Tibial nerve (tissue), 4 donors: ENCODE measurements around the gene LYSMD1. TPM values are rescaled to one million over a fixed set of nuclear protein-coding genes. Genes with fewer than 3 reads are reported as not detected.

Experiments
- DNase-seq, 2 donors: peaks; one replicate each; pipeline ENCODE4 v3.0.0-alpha.2; 2019; ENCODE audit warnings: low spot score in 2 of 2
- H3K27ac ChIP-seq, 4 donors: fragments of 200-600 bp; sonication (generic) in 3 of 4; one replicate each; pipeline ENCODE4 v1.5.1; 2017 to 2019; ENCODE audit warnings: mild to moderate bottlenecking in 1 of 4
- H3K27me3 ChIP-seq, 2 donors: fragments of 200-600 bp; sonication (generic) in 1 of 2; one replicate each; pipeline versions ENCODE4 v1.5.1 to v1.6.0; 2017 to 2019
- H3K36me3 ChIP-seq, 3 donors: fragments of 200-600 bp; sonication (generic); one replicate each; pipeline ENCODE4 v1.5.1; 2018 to 2019
- H3K4me1 ChIP-seq, 4 donors: fragments of 200-600 bp; sonication (generic) in 3 of 4; one replicate each; pipeline ENCODE4 v1.5.1; 2017 to 2019
- H3K4me3 ChIP-seq, 4 donors: fragments of 200-600 bp; sonication (generic) in 3 of 4; one replicate each; pipeline ENCODE4 v1.5.1; 2017 to 2019; ENCODE audit warnings: mild to moderate bottlenecking in 1 of 4, moderate library complexity in 1 of 4
- H3K9me3 ChIP-seq, 4 donors: fragments of 200-600 bp; sonication (generic) in 3 of 4; one replicate each; pipeline ENCODE4 v1.5.1; 2017 to 2019
- EP300 ChIP-seq, 2 donors: sonication (generic); formaldehyde crosslinking; IDR thresholded peaks; one replicate each; pipeline ENCODE4 v1.6.1; 2017; ENCODE audit warnings: antibody characterized with exemption in 2 of 2, mild to moderate bottlenecking in 1 of 2
- POLR2A ChIP-seq, 2 donors: fragments of 450-650 bp; IDR thresholded peaks; one replicate each; pipeline ENCODE4 v1.6.1; 2017; ENCODE audit warnings: antibody characterized with exemption in 2 of 2, mild to moderate bottlenecking in 2 of 2, moderate library complexity in 2 of 2
- WGBS, 2 donors: methylation state at CpG; one replicate each; pipeline ENCODE4 v1.1.5; 2018; 5-methylcytosine and 5-hydroxymethylcytosine counted together
- total RNA-seq, 4 donors: library from RNA; depleted of rRNA; stranded (reverse); fragments of >200 nt; gene quantifications; one replicate each; pipeline ENCODE4 v1.1.0, GENCODE V29; 2016
- TF ChIP-seq, protein P1 (sequence below), 5 experiments: fragments of 200-600 bp in 3 of 5; fragments of 450-650 bp in 2 of 5; sonication (generic) in 3 of 5; IDR thresholded peaks; one replicate each; pipeline ENCODE4 v1.5.1; 2016 to 2019; ENCODE audit warnings: antibody characterized with exemption in 5 of 5, mild to moderate bottlenecking in 3 of 5, moderate library complexity in 2 of 5

Gene LYSMD1
- total RNA-seq, 4 donors from 2014 or later, result 10.1 to 16.5 (median 13.8) TPM

DNA sequence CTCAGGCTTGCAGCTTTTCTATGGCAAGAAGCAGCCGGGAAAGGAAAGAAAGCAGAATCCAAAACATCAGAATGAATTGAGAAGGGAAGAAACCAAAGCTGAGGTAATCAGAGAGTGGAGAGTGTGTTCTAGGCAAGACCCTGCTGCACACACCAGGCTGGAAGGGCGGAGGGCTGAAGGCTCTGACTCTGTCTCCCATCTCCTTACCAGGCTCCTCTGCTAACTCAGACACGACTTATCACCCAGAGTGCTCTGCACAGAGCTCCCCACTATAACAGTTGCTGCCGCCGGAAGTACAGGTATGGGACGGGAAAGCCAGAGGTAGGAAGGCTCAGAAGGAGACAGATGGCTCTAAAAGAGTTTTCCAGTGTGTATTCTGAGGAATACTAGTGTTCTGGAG is 1.4 kb upstream of the LYSMD1 start:
- Histone ChIP-seq H3K9me3 (no peaks in the 10 kb centered on the region), H3K27me3 (no peaks in the 10 kb centered on the region), H3K4me1 (peaks cover 5 to 43% (median 18%) of the 10 kb centered on the region in 4 donors), H3K27ac (no peak overlapping the region), H3K36me3 (peaks cover 0 to 52% (median 0%) of the 10 kb centered on the region in 3 donors), H3K4me3 (peak overlapping the region in 1 of 4 donors; percentile 79)
- no peak for TF ChIP-seq POLR2A (IDR thresholded peaks at IDR 0.05)
- no peak for TF ChIP-seq EP300 (IDR thresholded peaks at IDR 0.05)
- TF ChIP-seq, protein P1, sequence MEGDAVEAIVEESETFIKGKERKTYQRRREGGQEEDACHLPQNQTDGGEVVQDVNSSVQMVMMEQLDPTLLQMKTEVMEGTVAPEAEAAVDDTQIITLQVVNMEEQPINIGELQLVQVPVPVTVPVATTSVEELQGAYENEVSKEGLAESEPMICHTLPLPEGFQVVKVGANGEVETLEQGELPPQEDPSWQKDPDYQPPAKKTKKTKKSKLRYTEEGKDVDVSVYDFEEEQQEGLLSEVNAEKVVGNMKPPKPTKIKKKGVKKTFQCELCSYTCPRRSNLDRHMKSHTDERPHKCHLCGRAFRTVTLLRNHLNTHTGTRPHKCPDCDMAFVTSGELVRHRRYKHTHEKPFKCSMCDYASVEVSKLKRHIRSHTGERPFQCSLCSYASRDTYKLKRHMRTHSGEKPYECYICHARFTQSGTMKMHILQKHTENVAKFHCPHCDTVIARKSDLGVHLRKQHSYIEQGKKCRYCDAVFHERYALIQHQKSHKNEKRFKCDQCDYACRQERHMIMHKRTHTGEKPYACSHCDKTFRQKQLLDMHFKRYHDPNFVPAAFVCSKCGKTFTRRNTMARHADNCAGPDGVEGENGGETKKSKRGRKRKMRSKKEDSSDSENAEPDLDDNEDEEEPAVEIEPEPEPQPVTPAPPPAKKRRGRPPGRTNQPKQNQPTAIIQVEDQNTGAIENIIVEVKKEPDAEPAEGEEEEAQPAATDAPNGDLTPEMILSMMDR (IDR thresholded peaks at IDR 0.05), result no peak
- no peak for DNase-seq
- 80 to 92% methylated on average over 6 of the region's 6 CpGs for WGBS, 2 donors

DNA sequence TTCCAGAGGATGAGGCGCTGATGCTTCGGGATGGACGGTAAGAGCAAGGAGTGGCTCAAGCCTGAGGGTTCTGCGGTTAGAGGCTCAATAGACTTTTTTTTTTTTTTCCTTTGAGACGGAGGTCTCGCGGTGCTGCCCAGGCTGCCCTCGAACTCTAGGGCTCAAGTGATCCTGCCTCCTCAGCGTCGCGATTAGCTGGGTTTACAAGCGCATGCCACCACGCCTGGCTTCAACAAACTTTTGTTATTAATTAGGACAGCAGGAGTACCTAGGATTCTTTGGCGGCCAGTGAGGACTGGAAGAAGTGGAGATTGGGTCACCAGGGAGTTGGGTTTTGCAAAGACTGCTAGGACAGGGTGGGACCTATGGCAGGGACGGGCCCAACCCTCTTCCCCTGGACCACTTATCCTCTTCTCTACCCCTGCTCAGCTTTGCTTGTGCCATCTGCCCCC is 829 bp upstream of the LYSMD1 start:
- Histone ChIP-seq H3K4me3 (peak overlapping the region; percentile 72 to 88 (median 76)), H3K4me1 (peaks cover 5 to 43% (median 18%) of the 10 kb centered on the region in 4 donors), H3K27me3 (no peaks in the 10 kb centered on the region), H3K9me3 (no peaks in the 10 kb centered on the region), H3K27ac (peak overlapping the region; percentile 70 to 95 (median 78)), H3K36me3 (peaks cover 0 to 52% (median 0%) of the 10 kb centered on the region in 3 donors)
- 3 to 4% methylated on average over 15 of the region's 15 CpGs for WGBS, 2 donors
- TF ChIP-seq, protein P1 (IDR thresholded peaks at IDR 0.05), result no peak
- TF ChIP-seq EP300 (IDR thresholded peaks at IDR 0.05) (no peak), POLR2A (IDR thresholded peaks at IDR 0.05) (no peak)
- DNase-seq, result no peak

DNA sequence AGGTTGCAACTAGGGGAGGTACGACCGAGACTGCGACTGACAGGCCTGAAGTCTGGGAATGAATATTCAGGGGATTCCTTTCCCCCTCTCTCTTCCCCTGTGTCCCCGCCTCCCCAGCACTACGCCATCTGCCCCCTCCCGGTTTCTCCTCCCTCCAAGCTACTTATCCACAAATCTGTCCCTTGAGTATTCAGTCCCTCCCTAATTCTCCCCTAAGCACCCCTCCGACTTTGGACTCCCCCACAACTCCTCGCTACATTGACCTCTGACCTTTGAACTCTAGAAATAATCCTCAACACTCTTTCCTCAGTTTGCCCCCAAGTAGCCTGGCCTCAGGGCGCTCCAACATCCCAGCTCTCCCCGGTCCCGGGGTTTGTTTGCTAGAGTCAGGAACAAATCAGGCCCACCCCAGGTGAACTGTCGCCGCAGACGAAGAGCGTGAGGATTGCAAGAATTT is 393 bp downstream of the LYSMD1 start:
- TF ChIP-seq, protein P1 (IDR thresholded peaks at IDR 0.05), result no peak
- TF ChIP-seq POLR2A (IDR thresholded peaks at IDR 0.05), result no peak
- no peak for TF ChIP-seq EP300 (IDR thresholded peaks at IDR 0.05)
- WGBS, 2 donors, result 0 to 5% methylated on average over 13 to 15 of the region's 15 CpGs
- DNase-seq, result peak; percentile 26 to 60
- Histone ChIP-seq H3K4me1 (peaks cover 5 to 49% (median 18%) of the 10 kb centered on the region in 4 donors), H3K27ac (peak overlapping the region; percentile 77 to 95 (median 88)), H3K27me3 (no peaks in the 10 kb centered on the region), H3K4me3 (peak overlapping the region; percentile 56 to 79 (median 72)), H3K36me3 (peaks cover 0 to 52% (median 0%) of the 10 kb centered on the region in 3 donors), H3K9me3 (no peaks in the 10 kb centered on the region)

DNA sequence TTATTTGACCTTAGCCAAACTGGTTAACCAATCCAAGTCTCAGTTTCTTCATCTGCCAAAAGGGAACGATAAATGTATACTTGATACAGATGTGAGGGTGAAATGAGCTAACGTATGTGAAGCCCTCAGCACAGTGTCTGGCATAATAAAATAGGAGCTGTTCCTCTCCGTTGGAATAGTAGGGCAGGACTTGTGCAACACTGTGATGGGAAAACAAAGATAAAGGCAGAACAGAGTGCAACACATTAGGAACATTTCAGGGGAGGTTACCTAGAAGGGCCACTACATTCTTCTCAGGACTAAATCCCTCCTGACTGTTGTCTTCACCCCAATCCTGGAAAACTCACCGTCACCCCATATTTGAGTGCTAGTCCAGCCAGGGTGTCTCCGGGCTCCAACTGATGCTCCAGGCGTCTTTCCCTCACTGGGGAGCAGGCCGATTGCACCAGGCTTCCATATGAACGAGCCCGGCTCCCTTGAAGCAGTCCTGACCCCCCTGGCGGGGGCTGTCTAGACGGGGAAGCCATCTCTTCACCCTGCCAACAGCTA is 896 bp downstream of the LYSMD1 start:
- H3K27ac ChIP-seq, result peak overlapping the region; percentile 77 to 95 (median 88)
- 8 to 15% methylated on average over 9 to 11 of the region's 11 CpGs for WGBS, 2 donors
- DNase-seq, result no peak

DNA sequence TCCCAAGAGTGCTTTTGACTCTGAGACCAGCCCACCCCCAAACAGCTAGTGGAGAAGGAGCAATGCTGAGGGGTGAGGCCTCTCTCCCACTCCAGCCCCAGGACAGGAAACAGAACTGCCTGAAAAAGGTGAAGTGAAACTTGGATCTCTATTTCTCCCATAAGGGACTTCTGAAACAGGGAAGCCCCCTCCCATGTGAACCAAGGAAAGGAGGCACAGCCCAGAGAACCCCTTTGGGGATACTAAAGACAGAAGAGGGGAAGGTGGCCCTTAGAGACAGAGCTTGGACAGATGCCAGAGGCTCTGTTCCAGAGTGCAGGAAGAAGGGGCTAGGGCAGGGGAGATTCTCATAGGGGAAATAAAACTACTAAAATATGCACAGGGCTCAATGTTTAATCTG is 6.3 kb downstream of the LYSMD1 start:
- Histone ChIP-seq H3K27ac (no peak overlapping the region), H3K4me1 (peaks cover 0 to 33% (median 5%) of the 10 kb centered on the region in 4 donors), H3K4me3 (no peak overlapping the region), H3K9me3 (no peaks in the 10 kb centered on the region), H3K36me3 (peaks cover 0 to 57% (median 0%) of the 10 kb centered on the region in 3 donors), H3K27me3 (no peaks in the 10 kb centered on the region)
- DNase-seq, result no peak
- TF ChIP-seq, protein P1 (IDR thresholded peaks at IDR 0.05), result no peak
- TF ChIP-seq POLR2A (IDR thresholded peaks at IDR 0.05) (no peak), EP300 (IDR thresholded peaks at IDR 0.05) (no peak)

More for the DNA sequence above, 896 bp downstream of the LYSMD1 start:
- peaks cover 0 to 51% (median 0%) of the 10 kb centered on the region in 3 donors for H3K36me3 ChIP-seq
- peaks cover 5 to 52% (median 18%) of the 10 kb centered on the region in 4 donors for H3K4me1 ChIP-seq
- peak overlapping the region; percentile 56 to 79 (median 72) for H3K4me3 ChIP-seq
- no peaks in the 10 kb centered on the region for H3K27me3 ChIP-seq
- no peaks in the 10 kb centered on the region for H3K9me3 ChIP-seq
- TF ChIP-seq, protein P1 (IDR thresholded peaks at IDR 0.05), result no peak
